ENCODE results near the gene IQCK.
"Not testable (repeated sequence)": the region's sequence is repeated elsewhere in the genome, so short reads cannot be mapped to it uniquely, and the experiment has no call there.

The IQCK gene

DNA sequence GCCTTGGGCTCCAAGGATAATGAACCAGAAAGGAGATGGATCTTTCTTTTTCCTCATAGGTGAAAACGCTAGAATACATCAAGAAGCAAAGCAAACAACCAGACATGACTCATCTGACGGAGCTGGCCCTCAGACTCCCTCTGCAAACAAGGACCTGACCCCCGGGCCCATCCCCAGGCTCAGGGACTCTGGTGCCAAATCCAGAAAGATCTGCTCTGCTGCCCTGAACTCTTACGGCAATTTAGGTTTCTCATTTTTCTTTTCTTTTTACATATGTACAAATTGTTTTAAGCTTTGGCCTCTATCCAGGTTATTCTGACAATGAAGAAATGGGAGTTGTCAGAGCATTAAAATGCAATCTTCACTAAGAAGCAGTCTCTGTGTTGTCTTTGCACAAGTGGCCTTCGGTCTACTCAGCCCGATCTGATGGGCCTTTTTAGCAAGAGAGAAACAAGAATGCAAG is 17.7 kb upstream of the IQCK start:
- no peak for DNase-seq

DNA sequence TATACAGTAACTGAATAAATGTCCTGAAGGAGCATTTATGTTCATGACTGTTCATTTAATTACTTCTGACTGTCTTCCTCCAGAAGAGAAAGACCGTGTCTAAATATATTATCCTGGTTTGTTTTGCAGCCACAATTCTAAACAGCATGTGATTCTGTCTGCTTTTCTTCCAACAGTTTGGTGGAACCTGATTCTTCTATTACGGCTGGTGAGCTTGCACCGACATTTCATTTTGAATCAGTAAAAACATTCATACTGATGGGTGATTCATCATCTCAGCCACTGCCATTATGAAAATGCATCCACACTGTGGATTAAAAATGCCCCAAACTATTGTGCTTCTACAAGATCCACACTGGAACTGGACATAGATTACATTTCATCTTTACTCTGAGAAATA is 17.0 kb upstream of the IQCK start:
- no peak for DNase-seq

DNA sequence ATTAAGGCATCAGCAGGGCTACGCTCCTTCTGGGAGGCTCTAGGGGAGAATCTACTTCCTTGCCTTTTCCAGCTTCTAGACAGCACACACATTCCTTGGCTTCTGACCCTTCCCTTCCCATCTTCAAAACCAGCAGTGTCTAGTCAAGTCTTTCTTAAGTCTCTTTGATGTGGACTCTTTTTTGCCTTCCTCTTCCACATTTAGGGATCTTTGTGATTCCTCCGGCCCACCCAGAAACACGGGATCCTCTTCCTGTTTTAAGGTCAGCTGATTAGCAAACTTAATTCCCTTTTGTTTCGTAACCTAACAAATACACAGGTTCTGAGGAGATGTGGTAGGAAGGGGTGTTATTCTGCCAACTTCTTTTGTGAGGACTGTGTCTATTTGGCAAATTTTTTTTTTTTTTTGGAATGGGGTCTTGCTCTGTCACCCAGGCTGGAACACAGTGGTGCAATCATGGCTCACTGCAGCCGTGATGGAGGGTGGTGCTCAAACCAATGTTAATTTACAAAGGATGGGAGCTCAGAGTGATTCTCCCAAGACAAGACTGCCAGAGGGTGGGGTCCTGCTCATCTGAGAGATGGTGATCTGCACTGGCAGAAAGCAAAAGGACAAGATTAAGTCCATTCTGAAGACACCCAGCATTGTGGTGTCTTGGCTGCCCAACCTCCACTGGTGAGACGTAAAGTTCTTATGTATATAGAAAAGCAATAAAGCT is 14.7 kb upstream of the IQCK start:
- no peak for DNase-seq

DNA sequence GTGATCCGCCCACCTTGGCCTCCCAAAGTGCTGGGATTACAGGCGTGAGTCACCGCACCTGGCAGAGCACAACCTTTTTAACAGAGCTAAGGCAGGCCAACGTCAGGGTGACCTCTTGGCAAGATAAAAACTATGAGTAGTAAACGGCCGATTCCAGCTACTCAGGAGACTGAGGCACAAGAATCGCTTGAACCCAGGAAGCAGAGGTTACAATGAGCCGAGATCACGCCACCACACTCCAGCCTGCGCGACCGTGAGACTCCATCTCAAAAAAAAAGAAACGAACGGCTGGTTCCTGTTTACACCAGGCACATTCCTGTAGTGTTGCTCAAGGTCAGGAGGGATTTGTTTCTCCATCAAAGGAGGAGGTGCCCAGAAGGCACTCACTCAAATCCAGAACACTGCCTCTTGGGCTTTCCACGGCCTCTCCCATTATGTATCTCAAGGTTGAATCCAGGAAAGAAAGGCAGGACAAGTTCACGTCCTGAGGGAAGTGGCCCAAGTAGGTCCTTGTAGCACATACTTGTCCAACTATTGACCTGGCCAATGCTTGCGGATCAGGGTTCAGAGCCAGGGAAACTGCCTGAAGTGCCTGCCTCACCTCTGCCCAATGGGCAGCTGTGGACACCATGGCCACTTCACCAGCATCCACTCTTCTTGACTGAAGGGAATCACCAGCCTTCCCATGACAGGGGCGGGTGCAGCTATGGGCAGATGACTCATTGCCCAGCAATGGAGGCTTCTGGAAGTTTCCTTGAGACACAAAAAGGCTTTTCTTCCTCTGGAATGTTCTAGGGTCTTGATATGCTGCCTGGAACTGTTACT is 13.5 kb upstream of the IQCK start:
- no peak for DNase-seq

DNA sequence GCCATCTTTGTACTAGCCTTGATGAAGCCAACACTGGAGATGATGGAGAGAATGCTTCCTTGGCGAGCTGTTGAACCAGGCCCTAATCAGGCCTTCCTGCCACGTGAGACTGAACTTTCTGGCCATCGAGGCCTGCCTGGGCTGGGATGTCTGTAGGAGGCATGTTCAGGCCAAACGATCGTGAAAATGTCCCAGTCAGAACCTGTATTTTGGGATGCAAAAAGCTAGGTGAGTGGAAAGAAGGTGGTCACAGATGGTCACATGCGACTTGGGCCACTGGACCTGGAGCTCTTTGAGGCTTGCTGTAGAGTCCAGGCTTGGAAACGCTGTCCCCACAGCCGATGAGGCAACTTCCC is 12.9 kb upstream of the IQCK start:
- no peak for DNase-seq

DNA sequence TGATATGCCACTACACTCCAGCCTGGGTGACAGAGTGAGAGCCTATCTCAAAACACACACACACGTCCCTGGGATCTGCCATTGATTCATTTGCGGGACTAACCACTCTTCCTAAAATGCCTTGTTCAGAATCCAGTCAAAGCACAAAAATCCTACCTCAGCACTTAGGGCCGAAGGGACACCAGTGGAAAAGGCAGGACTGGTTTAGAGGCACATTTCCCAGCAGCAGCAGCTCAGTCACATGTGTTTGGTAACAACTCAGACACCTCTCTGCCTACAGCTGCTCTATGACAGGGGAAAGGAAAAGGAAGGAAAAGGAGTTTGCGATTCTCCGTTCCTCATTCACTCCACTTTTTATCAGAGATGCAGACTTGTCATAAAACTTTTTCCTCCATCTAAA is 12.2 kb upstream of the IQCK start:
- no peak for DNase-seq

DNA sequence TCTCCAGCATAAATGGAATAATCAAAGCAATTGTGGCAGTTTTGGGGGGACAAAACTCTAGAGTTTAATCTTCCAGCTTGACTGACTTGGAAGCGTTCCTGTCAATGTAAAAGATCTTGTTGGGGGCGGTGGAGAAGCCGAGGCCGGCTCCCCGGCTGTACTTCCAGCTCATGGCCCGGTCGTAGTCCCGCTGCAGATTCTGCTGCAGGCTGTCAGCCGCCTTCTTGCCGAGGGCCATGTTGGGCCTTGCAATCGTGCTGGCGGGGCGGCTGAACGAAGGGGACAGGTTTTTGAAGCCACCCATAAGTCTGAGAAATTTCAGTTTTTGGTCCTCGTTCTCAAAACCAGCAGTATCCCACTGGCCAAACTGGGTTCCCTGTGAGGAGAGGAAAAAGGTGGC is 11.2 kb upstream of the IQCK start:
- DNase-seq, result no peak

DNA sequence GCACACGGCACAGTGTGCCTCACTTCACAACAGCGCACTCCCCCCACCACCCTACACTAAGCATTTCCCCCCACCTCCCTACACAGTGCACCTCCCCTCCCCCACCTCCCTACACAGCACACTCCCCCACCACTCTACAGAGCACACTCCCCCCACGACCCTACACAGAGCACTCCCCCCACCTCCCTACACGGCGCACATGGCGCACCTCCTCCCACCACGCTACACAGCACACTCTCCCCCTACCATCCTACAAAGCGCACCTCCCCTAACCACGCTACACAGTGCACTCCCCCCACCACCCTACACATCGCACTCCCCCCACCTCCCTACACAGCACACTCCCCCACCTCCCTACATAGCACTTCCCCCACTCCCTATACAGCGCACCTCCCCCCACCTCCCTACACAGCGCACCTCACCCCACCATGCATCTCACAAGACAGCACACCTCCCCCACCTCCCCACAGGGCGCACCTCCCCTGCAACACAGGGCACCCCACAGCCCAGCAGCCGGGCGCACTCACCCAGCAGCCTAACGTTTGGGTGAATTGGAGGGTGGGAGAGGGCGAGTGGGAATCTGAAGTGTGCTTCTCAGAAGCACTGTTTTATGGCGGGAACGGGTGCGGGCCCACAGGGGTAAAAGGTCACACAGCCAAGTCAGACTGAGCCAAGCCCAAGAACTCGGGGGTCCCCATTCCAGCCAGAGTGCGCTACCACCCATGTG is 10.3 kb upstream of the IQCK start:
- DNase-seq, result no peak

DNA sequence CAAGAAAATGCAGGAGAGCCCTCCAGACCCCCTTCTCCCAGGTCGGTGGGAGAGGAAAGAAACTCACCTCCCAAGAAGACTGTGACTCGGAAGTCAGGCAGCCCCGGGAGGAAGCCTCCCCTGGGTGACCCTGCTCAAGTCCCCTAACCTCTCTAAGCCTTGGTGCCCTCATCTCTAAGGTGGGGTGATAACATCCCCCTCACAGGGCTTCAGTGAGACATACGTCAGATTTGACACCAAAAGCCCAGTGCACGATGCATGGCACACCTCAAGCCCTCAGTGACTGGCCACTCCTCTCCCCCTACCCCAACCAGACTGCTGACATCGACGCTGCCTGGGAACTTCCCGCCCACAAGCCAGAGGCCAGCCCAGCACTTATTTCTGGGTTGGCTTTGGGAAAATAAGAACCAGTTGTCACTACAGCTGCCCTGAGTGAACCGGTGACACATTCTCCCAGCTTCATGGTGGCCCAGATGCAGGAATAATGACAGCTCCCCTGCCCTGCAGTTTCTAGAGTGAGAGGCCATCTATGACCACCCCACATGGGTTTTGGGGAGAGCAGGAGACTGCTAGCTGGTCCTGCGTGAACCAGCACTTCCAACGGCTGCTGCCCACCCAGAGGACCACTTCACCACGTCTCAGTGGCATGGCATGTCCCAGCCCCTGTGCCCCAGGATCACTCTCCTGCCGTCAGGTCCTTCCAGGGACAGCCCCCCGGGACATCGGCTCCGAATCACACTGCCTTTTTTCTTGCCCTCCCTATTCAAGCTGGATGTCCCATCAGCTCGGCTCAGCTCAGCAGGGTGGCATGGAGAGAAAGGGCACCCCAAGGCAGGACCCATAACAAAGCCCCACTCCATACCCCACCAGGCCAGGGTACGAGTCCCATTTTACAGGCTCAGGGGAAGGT is 9.5 kb upstream of the IQCK start:
- no peak for DNase-seq

DNA sequence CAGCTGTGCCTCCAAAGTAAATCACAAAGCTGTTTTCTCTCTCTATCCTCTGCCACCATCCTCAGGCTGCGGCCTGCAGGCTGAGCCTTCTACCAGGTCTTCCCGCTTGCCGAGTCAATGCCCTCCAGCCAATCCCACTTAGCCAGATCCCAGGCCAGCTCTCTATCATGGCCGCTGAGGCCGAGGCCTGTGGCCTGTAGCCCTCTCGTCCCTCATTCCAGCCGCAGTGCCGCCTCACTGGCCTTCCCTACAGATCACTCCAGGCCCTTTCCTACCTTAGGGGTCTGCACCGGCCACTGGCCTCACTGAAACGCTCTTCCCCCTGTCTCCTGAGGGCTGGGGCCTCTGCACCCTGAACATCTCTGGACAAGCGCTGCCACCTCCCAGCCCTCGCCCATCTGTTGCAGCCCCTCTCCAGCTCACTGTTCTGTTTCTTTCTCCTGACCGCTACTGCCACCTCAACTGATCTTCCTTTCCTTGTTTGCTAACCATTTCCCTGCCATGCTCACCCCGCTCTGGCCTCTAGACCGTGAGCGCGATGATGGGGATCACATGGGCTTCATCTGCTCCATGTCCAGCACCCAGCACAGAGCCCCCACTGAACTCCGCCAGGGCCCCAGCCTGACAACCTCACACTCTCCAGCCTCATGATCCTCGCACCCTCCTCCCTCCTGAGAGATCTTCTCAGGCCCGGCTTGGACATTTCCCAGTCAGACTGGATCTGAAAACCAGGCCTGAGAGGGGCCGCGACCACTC is 8.5 kb upstream of the IQCK start:
- no peak for DNase-seq

DNA sequence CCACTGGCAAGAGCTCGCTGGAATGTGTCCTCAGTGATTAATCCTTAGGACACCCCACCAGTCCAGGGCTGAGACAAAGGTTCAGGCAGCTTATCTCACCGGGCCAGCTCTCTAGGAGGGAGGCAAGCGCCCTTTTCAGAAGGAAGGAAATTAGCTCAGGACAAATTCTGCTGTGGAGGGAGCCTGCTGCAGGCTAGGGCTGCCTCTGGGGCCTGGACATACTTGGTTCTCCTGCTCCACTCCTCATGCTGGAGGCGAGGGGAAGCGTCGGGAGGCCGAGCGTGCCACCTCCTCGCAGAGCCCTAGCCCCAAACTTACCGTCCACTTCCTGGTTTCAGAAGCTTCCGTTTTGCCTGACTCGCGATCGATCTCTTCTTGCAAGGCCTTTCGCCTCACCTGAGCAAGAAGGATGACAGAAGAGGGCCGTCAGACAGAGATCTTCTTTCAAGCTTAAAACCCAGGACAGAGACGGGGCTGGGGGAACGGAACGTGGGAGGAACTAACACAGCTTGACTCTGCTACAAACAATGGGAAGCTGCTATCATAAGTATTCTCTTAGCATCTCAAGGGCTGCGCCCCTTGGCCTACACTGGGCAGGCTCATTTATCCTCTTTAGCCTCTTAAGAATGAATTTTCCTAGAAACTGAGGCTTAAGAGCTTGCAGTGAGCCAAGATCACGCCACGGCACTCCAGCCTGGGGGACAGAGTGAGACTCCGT is 7.7 kb upstream of the IQCK start:
- no peak for DNase-seq

DNA sequence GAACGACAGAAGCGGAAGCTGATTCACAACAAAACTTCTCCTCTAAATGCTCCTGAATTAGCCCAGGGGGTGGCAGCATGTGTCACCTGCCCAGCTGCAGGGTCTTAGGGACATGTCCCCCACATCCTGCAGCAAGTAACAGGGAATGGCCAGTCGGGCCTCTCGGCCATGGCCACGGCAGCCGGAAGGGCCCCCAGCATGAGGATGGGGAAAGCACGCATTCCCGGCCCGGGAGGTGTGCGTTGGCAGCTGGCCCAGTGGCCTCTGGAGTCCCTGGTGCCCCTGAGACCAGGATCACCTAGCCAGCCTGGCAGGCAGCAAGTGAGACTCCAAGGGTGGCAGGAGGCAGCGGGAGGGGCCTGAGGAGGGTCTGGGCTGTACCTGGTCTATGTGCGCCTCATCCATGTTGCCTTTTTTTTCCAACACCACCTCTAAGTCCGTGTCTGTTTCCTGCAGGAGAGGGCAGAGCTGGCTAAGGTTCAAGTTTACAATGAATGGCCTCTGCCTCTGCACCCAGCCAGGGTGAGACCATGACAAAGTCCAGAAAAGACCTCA is 7.0 kb upstream of the IQCK start:
- DNase-seq, result no peak

DNA sequence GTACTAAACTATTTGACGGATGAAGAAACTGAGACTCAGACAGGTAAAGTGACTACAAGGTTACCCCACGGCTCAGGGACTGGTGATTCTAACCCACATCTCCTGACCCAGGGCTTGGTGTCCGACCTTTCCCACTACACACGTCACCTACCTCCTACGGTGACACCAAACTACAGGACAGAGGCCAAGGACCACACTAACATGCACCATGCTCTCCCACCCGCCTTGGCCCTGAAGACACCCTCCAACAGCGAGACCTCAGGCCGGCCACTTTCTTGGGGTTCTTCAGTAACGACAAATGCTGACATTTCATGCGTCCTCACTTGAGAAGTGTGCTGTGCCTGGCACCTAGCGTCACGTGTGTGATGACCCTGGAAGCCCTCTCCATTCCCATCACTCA is 6.4 kb upstream of the IQCK start:
- DNase-seq, result no peak

DNA sequence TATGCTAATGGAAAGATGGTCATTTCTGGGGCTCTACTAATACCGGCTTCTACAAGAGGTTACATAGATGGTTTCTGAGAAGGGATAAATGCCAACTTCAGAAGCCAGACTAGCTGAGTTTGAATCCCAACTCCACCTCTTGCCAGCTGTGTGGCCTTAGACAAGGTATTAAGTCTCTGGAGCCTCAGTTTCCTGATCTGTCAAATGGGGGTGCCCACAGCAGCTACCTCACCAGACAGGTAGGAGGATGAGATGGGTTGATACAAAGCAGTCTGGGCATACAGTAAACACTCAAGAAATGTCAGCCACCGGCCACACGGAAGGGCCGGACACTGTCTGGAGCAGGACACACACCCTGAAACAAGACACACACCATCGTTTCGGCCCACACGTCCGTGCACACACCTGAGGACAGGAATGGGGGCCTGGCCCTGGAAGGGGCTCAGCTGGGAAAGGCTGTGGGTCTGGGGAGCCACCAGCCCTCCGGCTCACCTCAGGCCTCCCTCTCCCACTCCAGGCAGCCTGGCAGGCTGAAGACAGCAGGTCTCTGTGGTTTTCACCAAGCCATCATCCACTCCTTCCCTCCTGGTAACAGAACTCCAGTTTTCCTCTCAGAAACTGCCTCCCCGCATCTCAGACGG is 5.5 kb upstream of the IQCK start:
- no peak for DNase-seq

DNA sequence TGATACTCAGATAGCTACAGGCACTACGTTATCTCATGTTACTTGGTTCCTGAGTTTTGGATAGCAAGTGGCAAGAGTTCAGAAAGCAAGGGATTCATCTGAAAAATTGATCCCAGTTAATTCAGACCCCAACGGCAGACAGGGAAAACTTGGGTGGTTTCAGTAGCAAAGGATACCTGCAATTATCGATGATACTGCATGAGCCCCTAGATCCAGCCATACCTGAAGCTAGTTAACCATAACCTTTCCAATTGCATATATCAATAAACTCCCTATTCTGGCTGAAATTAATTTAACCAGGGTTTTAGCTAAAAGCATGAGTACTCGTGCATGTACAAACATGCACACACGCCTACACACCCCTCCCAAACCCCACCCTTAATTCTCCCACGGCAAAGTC is 4.4 kb upstream of the IQCK start:
- DNase-seq, result no peak

DNA sequence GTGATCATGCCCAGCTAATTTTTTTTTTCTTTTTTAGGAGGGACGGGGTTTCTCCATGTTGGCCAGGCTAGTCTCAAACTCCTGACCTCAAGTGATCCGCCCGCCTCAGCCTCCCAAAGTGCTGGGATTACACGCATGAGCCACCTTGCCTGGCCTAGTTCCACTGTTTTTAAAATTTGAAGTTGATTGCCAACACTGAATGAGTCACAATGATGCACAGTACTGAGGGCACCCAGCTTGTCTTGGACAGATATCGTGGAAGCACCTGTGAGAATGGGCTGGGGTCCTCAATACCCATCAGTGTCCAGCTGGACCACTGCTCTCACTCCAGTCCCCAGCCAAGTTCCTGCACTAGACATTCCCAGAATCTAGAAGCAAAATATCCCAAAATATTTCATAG is 2.5 kb upstream of the IQCK start:
- DNase-seq, result no peak

DNA sequence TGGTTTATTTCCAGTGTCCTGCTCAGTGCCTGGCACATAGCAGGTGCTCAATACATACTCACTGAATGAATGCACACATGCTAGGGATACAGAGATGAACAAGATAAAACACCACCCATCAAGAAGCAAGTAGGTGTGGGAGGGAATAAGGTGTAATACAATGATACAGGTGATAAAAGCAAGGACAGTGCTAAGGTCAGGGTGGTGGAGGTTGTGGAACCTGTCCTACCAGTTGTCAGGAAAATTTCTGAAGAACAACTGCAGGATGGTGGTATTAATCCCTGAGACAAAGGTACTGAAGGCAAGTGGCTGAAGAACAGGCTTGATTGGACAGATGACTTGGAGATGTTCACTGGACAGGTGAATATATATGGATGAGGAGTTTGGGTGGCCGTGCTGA is 1.9 kb upstream of the IQCK start:
- DNase-seq, result no peak

DNA sequence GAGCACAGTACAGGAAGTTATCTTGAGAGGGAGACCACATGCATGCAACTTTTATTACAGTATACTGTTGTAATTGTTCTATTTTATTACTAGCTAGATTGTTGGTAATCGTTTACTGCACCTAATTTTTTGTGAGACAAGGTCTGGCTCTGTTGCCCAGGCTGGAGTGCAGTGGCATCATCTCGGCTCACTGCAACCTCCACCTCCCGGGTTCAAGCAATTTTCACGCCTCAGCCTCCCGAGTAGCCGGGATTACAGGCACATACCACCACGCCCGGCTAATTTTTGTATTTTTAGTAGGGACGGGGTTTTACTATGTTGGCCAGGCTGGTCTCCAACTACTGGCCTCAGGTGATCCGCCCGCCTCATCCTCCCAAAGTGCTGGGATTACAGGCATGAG is 1.3 kb upstream of the IQCK start:
- DNase-seq, result not testable (repeated sequence)

DNA sequence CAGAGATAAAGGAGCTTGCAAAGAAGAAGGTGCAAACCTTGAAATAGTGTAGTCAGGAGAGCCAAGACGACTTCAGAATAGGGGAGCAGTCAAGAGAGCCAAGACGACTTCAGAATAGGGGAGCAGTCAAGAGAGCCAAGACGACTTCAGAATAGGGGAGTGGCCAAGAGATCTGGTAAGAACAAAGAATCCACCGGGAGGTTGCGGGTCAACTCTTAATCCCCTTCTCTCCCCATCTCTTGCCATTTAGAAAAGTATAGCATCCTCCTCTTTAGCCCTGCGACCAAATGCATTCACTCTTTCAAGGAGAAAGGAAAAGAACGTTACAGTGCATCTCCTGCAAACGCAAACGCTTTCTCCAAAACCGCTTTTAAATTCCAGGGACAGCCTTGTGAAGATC is 757 bp upstream of the IQCK start:
- no peak for DNase-seq

DNA sequence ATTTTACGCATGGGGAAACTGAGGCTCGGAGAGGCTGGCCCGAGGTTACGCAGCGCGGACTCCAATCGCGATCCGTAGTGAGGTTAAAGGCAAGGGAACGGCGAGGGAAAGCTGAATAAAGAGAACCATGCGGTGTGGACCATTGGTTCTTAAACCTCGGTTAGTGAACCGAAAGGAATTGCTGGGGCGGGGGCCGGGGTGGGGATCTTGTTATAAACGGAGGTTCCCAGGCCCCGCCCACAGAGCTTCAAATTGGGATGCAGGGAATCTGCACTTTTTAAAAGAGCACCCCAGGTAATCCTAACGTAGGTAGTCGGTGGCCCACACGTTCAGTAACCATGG is 524 bp downstream of the IQCK start:
- no peak for DNase-seq

Data from activated CD4-positive, alpha-beta T cell treated with anti-CD3 and anti-CD28 coated beads, Interleukin-2, amount 50 U/mL, for 1 hour (primary cell).